Measurements from ENCODE around the gene KANK4.

KANK4 gene

GRCh38 chr1:62336995-62337705 lies 17.9 kb upstream of the KANK4 start:
- DNase-seq, result no peak

- no peak for DNase-seq
Observed at GRCh38 chr1:62336638-62336994, 17.4 kb upstream of the KANK4 start.

- no peak for DNase-seq
Observed at GRCh38 chr1:62335656-62336055, 16.4 kb upstream of the KANK4 start.

- DNase-seq, result no peak
Observed at GRCh38 chr1:62334434-62334985, 15.3 kb upstream of the KANK4 start.

- no peak for DNase-seq
Observed at GRCh38 chr1:62333441-62333840, 14.2 kb upstream of the KANK4 start.

- no peak for DNase-seq
Observed at GRCh38 chr1:62327360-62328055, 8.3 kb upstream of the KANK4 start.

GRCh38 chr1:62325681-62326080 lies 6.4 kb upstream of the KANK4 start:
- no peak for DNase-seq

GRCh38 chr1:62325081-62325480 lies 5.8 kb upstream of the KANK4 start:
- no peak for DNase-seq

GRCh38 chr1:62321446-62321845 lies 2.2 kb upstream of the KANK4 start:
- DNase-seq, result no peak

- DNase-seq, result no peak
Observed at GRCh38 chr1:62318320-62318755, 896 bp downstream of the KANK4 start.

GRCh38 chr1:62317021-62317768 lies 2.0 kb downstream of the KANK4 start:
- no peak for DNase-seq

- DNase-seq, result no peak
Observed at GRCh38 chr1:62316135-62316534, 3.1 kb downstream of the KANK4 start.

- DNase-seq, result no peak
Observed at GRCh38 chr1:62315387-62315786, 3.8 kb downstream of the KANK4 start.

- DNase-seq, result no peak
Observed at GRCh38 chr1:62314454-62315350, 4.5 kb downstream of the KANK4 start.

GRCh38 chr1:62312698-62313097 lies 6.5 kb downstream of the KANK4 start:
- no peak for DNase-seq

GRCh38 chr1:62311473-62311943 lies 7.7 kb downstream of the KANK4 start:
- DNase-seq, result no peak

- DNase-seq, result no peak
Observed at GRCh38 chr1:62309906-62310305, 9.3 kb downstream of the KANK4 start.

- no peak for DNase-seq
Observed at GRCh38 chr1:62308606-62309005, 10.6 kb downstream of the KANK4 start.

GRCh38 chr1:62307895-62308492 lies 11.2 kb downstream of the KANK4 start:
- no peak for DNase-seq

- DNase-seq, result no peak
Observed at GRCh38 chr1:62307446-62307845, 11.8 kb downstream of the KANK4 start.

GRCh38 chr1:62306065-62306464 lies 13.2 kb downstream of the KANK4 start:
- DNase-seq, result no peak

- DNase-seq, result no peak
Observed at GRCh38 chr1:62304975-62305374, 14.3 kb downstream of the KANK4 start.
